Breast epithelium (tissue), 4 donors: Measurements from ENCODE around the gene DNAJC13. TPM values are rescaled to one million over a fixed set of nuclear protein-coding genes. Genes with fewer than 3 reads are reported as not detected.
"Not testable (repeated sequence)": the region's sequence is repeated elsewhere in the genome, so short reads cannot be mapped to it uniquely, and the experiment has no call there.

ENCODE experiments used
- DNase-seq, 2 donors: peaks; one replicate each; pipeline ENCODE4 v3.0.0-alpha.2; 2019; ENCODE audit warnings: low spot score in 2 of 2
- H3K27ac ChIP-seq, 2 donors: fragments of 200-600 bp; sonication (generic) in 1 of 2; one replicate each; pipeline ENCODE4 v1.5.1; 2016 to 2019; ENCODE audit warnings: mild to moderate bottlenecking in 1 of 2
- H3K27me3 ChIP-seq, 2 donors: fragments of 200-600 bp; sonication (generic) in 1 of 2; one replicate each; pipeline versions ENCODE4 v1.5.1 to v1.6.0; 2017 to 2019; ENCODE audit warnings: control low read depth in 1 of 2, mild to moderate bottlenecking in 1 of 2
- H3K36me3 ChIP-seq: fragments of 200-600 bp; one replicate; pipeline ENCODE4 v1.5.1; 2019
- H3K4me1 ChIP-seq, 2 donors: fragments of 200-600 bp; sonication (generic); one replicate each; pipeline ENCODE4 v1.5.1; 2016 to 2019; ENCODE audit warnings: control low read depth in 1 of 2
- H3K4me3 ChIP-seq, 3 donors: fragments of 200-600 bp; sonication (generic); 1 replicate in 2 of 3; 2 replicates in 1 of 3; pipeline ENCODE4 v1.5.1; 2016 to 2019; ENCODE audit warnings: mild to moderate bottlenecking in 3 of 3, moderate library complexity in 2 of 3
- H3K9me3 ChIP-seq, 2 donors: fragments of 200-600 bp; sonication (generic) in 1 of 2; one replicate each; pipeline ENCODE4 v1.5.1; 2016 to 2019; ENCODE audit warnings: control low read depth in 1 of 2
- CTCF ChIP-seq, 3 donors: fragments of 450-650 bp; IDR thresholded peaks; one replicate each; pipeline ENCODE4 v1.5.1; 2016 to 2017; ENCODE audit warnings: antibody characterized with exemption in 3 of 3, mild to moderate bottlenecking in 3 of 3, moderate library complexity in 3 of 3
- POLR2A ChIP-seq: fragments of 450-650 bp; IDR thresholded peaks from one replicate; pipeline ENCODE4 v1.6.1; 2016; ENCODE audit warnings: antibody characterized with exemption, mild to moderate bottlenecking, moderate library complexity
- POLR2AphosphoS5 ChIP-seq, 3 donors: sonication (generic); formaldehyde crosslinking; IDR thresholded peaks; one replicate each; pipeline ENCODE4 v1.6.1; 2017; ENCODE audit warnings: antibody characterized with exemption in 3 of 3
- intact Hi-C: fragments of 100-400 bp; cut with DNase I; formaldehyde crosslinking; loops from one replicate; pipeline ENCODE4 v1.15.1; 2023; ENCODE audit warnings: low total_unique reads
- total RNA-seq, 3 donors: library from RNA; depleted of rRNA; stranded (reverse); fragments of >200 nt; gene quantifications; one replicate each; pipeline ENCODE4 v1.1.0, GENCODE V29; 2016

The DNAJC13 gene
- total RNA-seq, 3 donors from 2014 or later: 42.0 to 56.5 (median 53.6) TPM

GRCh38 chr3:132554437-132554836 is 137.1 kb downstream of the DNAJC13 start:
- no peak for TF ChIP-seq CTCF (IDR thresholded peaks at IDR 0.05)
- no peak for TF ChIP-seq POLR2A
- TF ChIP-seq POLR2AphosphoS5 (IDR thresholded peaks at IDR 0.05): no peak
- H3K4me3 ChIP-seq: no peak overlapping the region
- no peak for DNase-seq
- no peaks in the 10 kb centered on the region for H3K4me1 ChIP-seq
- intact Hi-C loops: no loop called here
- no peaks in the 10 kb centered on the region for H3K9me3 ChIP-seq
- H3K27me3 ChIP-seq: no peaks in the 10 kb centered on the region
- no peak overlapping the region for H3K27ac ChIP-seq
- no peaks in the 10 kb centered on the region for H3K36me3 ChIP-seq

- intact Hi-C loops: no loop called here
- H3K27me3 ChIP-seq: no peaks in the 10 kb centered on the region
- no peaks in the 10 kb centered on the region for H3K36me3 ChIP-seq
- no peak overlapping the region for H3K4me3 ChIP-seq
- H3K4me1 ChIP-seq: no peaks in the 10 kb centered on the region
- H3K27ac ChIP-seq: peak overlapping the region in 1 of 2 donors; percentile 54
- DNase-seq: no peak
- TF ChIP-seq CTCF (IDR thresholded peaks at IDR 0.05): no peak
- TF ChIP-seq POLR2A: no peak
- TF ChIP-seq POLR2AphosphoS5 (IDR thresholded peaks at IDR 0.05): no peak
- no peaks in the 10 kb centered on the region for H3K9me3 ChIP-seq
These were observed 138.2 kb downstream of the DNAJC13 start for GRCh38 chr3:132555306-132556035.

- H3K27ac ChIP-seq: peak overlapping the region in 1 of 2 donors; percentile 54
- H3K9me3 ChIP-seq, H3K36me3 ChIP-seq, DNase-seq, H3K4me3 ChIP-seq, H3K27me3 ChIP-seq, intact Hi-C loops, H3K4me1 ChIP-seq: not testable (repeated sequence)
These were observed 138.7 kb downstream of the DNAJC13 start for GRCh38 chr3:132556036-132556386.

- TF ChIP-seq POLR2AphosphoS5 (IDR thresholded peaks at IDR 0.05) (peak in 1 of 3 donors; percentile 66), POLR2A (no peak)
- Histone ChIP-seq H3K27me3 (no peaks in the 10 kb centered on the region), H3K27ac (peak overlapping the region; percentile 7 to 54), H3K36me3 (no peaks in the 10 kb centered on the region), H3K4me3 (no peak overlapping the region), H3K4me1 (no peaks in the 10 kb centered on the region), H3K9me3 (no peaks in the 10 kb centered on the region)
- DNase-seq: peak in 1 of 2 donors; percentile 31
- intact Hi-C loops: no loop called here
These were observed 139.3 kb downstream of the DNAJC13 start for GRCh38 chr3:132556508-132557159.

- H3K27ac ChIP-seq: no peak overlapping the region
- H3K27me3 ChIP-seq: no peaks in the 10 kb centered on the region
- no peak for DNase-seq
- H3K4me3 ChIP-seq: no peak overlapping the region
- intact Hi-C loops: no loop called here
- TF ChIP-seq POLR2AphosphoS5 (IDR thresholded peaks at IDR 0.05) (no peak), POLR2A (no peak), CTCF (IDR thresholded peaks at IDR 0.05) (no peak)
- no peaks in the 10 kb centered on the region for H3K4me1 ChIP-seq
- H3K9me3 ChIP-seq: no peaks in the 10 kb centered on the region
- no peaks in the 10 kb centered on the region for H3K36me3 ChIP-seq
These were observed 143.7 kb downstream of the DNAJC13 start for GRCh38 chr3:132561003-132561402.

GRCh38 chr3:132563420-132564069 is 146.2 kb downstream of the DNAJC13 start:
- H3K9me3 ChIP-seq: no peaks in the 10 kb centered on the region
- H3K27ac ChIP-seq: no peak overlapping the region
- no peak for DNase-seq
- H3K4me3 ChIP-seq: no peak overlapping the region
- no peaks in the 10 kb centered on the region for H3K36me3 ChIP-seq
- no peaks in the 10 kb centered on the region for H3K27me3 ChIP-seq
- H3K4me1 ChIP-seq: no peaks in the 10 kb centered on the region
- intact Hi-C loops: no loop called here
- TF ChIP-seq POLR2AphosphoS5 (IDR thresholded peaks at IDR 0.05) (no peak), CTCF (IDR thresholded peaks at IDR 0.05) (no peak), POLR2A (no peak)
